Peyer's patch (tissue), 4 donors: Measurements from ENCODE around the gene AUTS2.

ENCODE experiments used
- CTCF ChIP-seq, 6 experiments: fragments of 450-650 bp in 4 of 6; fragments of 200-600 bp in 2 of 6; sonication (generic) in 1 of 6; IDR thresholded peaks; one replicate each; pipeline ENCODE4 v1.5.1; 2017 to 2019; ENCODE audit warnings: antibody characterized with exemption in 6 of 6, mild to moderate bottlenecking in 3 of 6, moderate library complexity in 1 of 6
- POLR2A ChIP-seq, 2 donors: fragments of 450-650 bp; IDR thresholded peaks; one replicate each; pipeline ENCODE4 v1.5.1; 2017; ENCODE audit warnings: antibody characterized with exemption in 2 of 2, mild to moderate bottlenecking in 2 of 2, moderate library complexity in 2 of 2

GRCh38 chr7:70008466-70008865, 410.2 kb downstream of the AUTS2 start:
- TF ChIP-seq CTCF (IDR thresholded peaks at IDR 0.05) (no peak), POLR2A (IDR thresholded peaks at IDR 0.05) (no peak)
